ENCODE results near the gene ICAM3.

ICAM3 gene

GRCh38 chr19:10289836-10290356 lies 49.5 kb downstream of the ICAM3 start, which contains the start of gene ICAM5:
ICAM5 (plus strand) TSS chr19:10289952; CDS start chr19:10290044, 92 bp downstream.
- TF ChIP-seq, protein P1, sequence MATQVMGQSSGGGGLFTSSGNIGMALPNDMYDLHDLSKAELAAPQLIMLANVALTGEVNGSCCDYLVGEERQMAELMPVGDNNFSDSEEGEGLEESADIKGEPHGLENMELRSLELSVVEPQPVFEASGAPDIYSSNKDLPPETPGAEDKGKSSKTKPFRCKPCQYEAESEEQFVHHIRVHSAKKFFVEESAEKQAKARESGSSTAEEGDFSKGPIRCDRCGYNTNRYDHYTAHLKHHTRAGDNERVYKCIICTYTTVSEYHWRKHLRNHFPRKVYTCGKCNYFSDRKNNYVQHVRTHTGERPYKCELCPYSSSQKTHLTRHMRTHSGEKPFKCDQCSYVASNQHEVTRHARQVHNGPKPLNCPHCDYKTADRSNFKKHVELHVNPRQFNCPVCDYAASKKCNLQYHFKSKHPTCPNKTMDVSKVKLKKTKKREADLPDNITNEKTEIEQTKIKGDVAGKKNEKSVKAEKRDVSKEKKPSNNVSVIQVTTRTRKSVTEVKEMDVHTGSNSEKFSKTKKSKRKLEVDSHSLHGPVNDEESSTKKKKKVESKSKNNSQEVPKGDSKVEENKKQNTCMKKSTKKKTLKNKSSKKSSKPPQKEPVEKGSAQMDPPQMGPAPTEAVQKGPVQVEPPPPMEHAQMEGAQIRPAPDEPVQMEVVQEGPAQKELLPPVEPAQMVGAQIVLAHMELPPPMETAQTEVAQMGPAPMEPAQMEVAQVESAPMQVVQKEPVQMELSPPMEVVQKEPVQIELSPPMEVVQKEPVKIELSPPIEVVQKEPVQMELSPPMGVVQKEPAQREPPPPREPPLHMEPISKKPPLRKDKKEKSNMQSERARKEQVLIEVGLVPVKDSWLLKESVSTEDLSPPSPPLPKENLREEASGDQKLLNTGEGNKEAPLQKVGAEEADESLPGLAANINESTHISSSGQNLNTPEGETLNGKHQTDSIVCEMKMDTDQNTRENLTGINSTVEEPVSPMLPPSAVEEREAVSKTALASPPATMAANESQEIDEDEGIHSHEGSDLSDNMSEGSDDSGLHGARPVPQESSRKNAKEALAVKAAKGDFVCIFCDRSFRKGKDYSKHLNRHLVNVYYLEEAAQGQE (IDR thresholded peaks at IDR 0.05; ENCODE audit: insufficient read depth in 1 of 2, low read depth in 2 of 2, low read length in 2 of 2) = no peak
- TF ChIP-seq FOXP2 (optimal IDR thresholded peaks at IDR 0.05; ENCODE audit: borderline replicate concordance, extremely low read depth, extremely low read length, insufficient read depth) (no peak), SIN3A (IDR thresholded peaks at IDR 0.05; ENCODE audit: borderline replicate concordance, insufficient read depth, low read length) (no peak), TAF1 (IDR thresholded peaks at IDR 0.05; ENCODE audit: borderline replicate concordance, insufficient read depth, low read length) (no peak), POLR2AphosphoS5 (IDR thresholded peaks at IDR 0.05; ENCODE audit: low read depth, low read length) (no peak)

GRCh38 chr19:10289167-10289835 lies 50.1 kb downstream of the ICAM3 start:
- TF ChIP-seq TAF1 (IDR thresholded peaks at IDR 0.05; ENCODE audit: borderline replicate concordance, insufficient read depth, low read length) (no peak), FOXP2 (optimal IDR thresholded peaks at IDR 0.05; ENCODE audit: borderline replicate concordance, extremely low read depth, extremely low read length, insufficient read depth) (no peak), SIN3A (IDR thresholded peaks at IDR 0.05; ENCODE audit: borderline replicate concordance, insufficient read depth, low read length) (no peak), POLR2AphosphoS5 (IDR thresholded peaks at IDR 0.05; ENCODE audit: low read depth, low read length) (no peak)
- TF ChIP-seq, protein P1 (IDR thresholded peaks at IDR 0.05; ENCODE audit: insufficient read depth in 1 of 2, low read depth in 2 of 2, low read length in 2 of 2) = no peak

DNA sequence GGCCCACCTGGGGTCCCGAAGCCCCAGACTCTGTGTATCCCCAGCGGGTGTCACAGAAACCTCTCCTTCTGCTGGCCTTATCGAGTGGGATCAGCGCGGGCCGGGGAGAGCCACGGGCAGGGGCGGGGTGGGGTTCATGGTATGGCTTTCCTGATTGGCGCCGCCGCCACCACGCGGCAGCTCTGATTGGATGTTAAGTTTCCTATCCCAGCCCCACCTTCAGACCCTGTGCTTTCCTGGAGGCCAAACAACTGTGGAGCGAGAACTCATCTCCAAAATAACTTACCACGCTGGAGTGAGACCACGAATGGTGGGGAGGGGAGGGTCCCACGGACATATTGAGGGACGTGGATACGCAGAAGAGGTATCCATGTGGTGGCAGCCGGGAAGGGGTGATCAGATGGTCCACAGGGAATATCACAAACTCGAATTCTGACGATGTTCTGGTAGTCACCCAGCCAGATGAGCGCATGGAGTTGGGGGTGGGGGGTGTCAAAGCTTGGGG lies 50.7 kb downstream of the ICAM3 start:
- no peak for TF ChIP-seq TAF1 (IDR thresholded peaks at IDR 0.05; ENCODE audit: borderline replicate concordance, insufficient read depth, low read length)
- TF ChIP-seq FOXP2 (optimal IDR thresholded peaks at IDR 0.05; ENCODE audit: borderline replicate concordance, extremely low read depth, extremely low read length, insufficient read depth) = no peak
- TF ChIP-seq, protein P1 (IDR thresholded peaks at IDR 0.05; ENCODE audit: insufficient read depth in 1 of 2, low read depth in 2 of 2, low read length in 2 of 2) = no peak
- no peak for TF ChIP-seq POLR2AphosphoS5 (IDR thresholded peaks at IDR 0.05; ENCODE audit: low read depth, low read length)
- TF ChIP-seq SIN3A (IDR thresholded peaks at IDR 0.05; ENCODE audit: borderline replicate concordance, insufficient read depth, low read length) = no peak

GRCh38 chr19:10286803-10287737 lies 52.4 kb downstream of the ICAM3 start, which contains the start of gene ICAM4:
ICAM4 (plus strand) TSS chr19:10286955; CDS start chr19:10287013, 58 bp downstream.
- TF ChIP-seq FOXP2 (optimal IDR thresholded peaks at IDR 0.05; ENCODE audit: borderline replicate concordance, extremely low read depth, extremely low read length, insufficient read depth) (no peak), TAF1 (IDR thresholded peaks at IDR 0.05; ENCODE audit: borderline replicate concordance, insufficient read depth, low read length) (no peak), SIN3A (IDR thresholded peaks at IDR 0.05; ENCODE audit: borderline replicate concordance, insufficient read depth, low read length) (no peak), POLR2AphosphoS5 (IDR thresholded peaks at IDR 0.05; ENCODE audit: low read depth, low read length) (no peak)
- TF ChIP-seq, protein P1 (IDR thresholded peaks at IDR 0.05; ENCODE audit: insufficient read depth in 1 of 2, low read depth in 2 of 2, low read length in 2 of 2) = no peak

Measured in PFSK-1 (cell line).